Loucy (cell line): ENCODE results near the gene NDUFAF8.

Source experiments
- EZH2phosphoT487 ChIP-seq: fragments of 200-600 bp; IDR thresholded peaks from 2 replicates; pipeline ENCODE4 v1.6.1; 2018; ENCODE audit warnings: antibody characterized with exemption, mild to moderate bottlenecking, moderate library complexity, borderline replicate concordance
- TF ChIP-seq, protein P1 (sequence below): fragments of 200-600 bp; sonication (generic); conservative IDR thresholded peaks from 2 replicates; pipeline ENCODE4 v1.5.1; 2014; ENCODE audit warnings: mild to moderate bottlenecking, antibody characterized with exemption, low read length

- TF ChIP-seq, protein P1, sequence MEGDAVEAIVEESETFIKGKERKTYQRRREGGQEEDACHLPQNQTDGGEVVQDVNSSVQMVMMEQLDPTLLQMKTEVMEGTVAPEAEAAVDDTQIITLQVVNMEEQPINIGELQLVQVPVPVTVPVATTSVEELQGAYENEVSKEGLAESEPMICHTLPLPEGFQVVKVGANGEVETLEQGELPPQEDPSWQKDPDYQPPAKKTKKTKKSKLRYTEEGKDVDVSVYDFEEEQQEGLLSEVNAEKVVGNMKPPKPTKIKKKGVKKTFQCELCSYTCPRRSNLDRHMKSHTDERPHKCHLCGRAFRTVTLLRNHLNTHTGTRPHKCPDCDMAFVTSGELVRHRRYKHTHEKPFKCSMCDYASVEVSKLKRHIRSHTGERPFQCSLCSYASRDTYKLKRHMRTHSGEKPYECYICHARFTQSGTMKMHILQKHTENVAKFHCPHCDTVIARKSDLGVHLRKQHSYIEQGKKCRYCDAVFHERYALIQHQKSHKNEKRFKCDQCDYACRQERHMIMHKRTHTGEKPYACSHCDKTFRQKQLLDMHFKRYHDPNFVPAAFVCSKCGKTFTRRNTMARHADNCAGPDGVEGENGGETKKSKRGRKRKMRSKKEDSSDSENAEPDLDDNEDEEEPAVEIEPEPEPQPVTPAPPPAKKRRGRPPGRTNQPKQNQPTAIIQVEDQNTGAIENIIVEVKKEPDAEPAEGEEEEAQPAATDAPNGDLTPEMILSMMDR, result no peak
- no peak for TF ChIP-seq EZH2phosphoT487
Measured at GRCh38 chr17:81222620-81222905, 16.6 kb upstream of the NDUFAF8 start.
